Thyroid gland (tissue), 4 donors: ENCODE results near the gene LTB4R. TPM values are rescaled to one million over a fixed set of nuclear protein-coding genes. Genes with fewer than 3 reads are reported as not detected.

Experiments used
- DNase-seq, 2 donors: peaks; one replicate each; pipeline ENCODE4 v3.0.0-alpha.2; 2019
- H3K27ac ChIP-seq, 3 donors: fragments of 200-600 bp; sonication (generic); 1 replicate in 2 of 3; 2 replicates in 1 of 3; pipeline ENCODE4 v1.5.1; 2016 to 2019; ENCODE audit warnings: mild to moderate bottlenecking in 1 of 3, moderate library complexity in 1 of 3
- H3K27me3 ChIP-seq: fragments of 200-600 bp; sonication (generic); one replicate; pipeline ENCODE4 v1.5.1; 2019
- H3K36me3 ChIP-seq, 2 donors: fragments of 200-600 bp; sonication (generic); one replicate each; pipeline ENCODE4 v1.5.1; 2016 to 2019
- H3K4me1 ChIP-seq, 2 donors: fragments of 200-600 bp; sonication (generic); one replicate each; pipeline ENCODE4 v1.5.1; 2017 to 2019
- H3K4me3 ChIP-seq, 3 donors: fragments of 200-600 bp; sonication (generic); replicated peaks in 1 of 3; 1 replicate in 2 of 3; 2 replicates in 1 of 3; pipeline ENCODE4 v1.5.1; 2016; ENCODE audit warnings: mild to moderate bottlenecking in 1 of 3
- H3K9me3 ChIP-seq: fragments of 200-600 bp; sonication (generic); one replicate; pipeline ENCODE4 v1.5.1; 2017
- CTCF ChIP-seq, 6 experiments: fragments of 200-600 bp in 3 of 6; fragments of 450-650 bp in 3 of 6; sonication (generic) in 3 of 6; IDR thresholded peaks; one replicate each; pipeline ENCODE4 v1.5.1; 2016 to 2019; ENCODE audit warnings: antibody characterized with exemption in 6 of 6, mild to moderate bottlenecking in 2 of 6, inconsistent platforms in 1 of 6, moderate library complexity in 1 of 6
- POLR2A ChIP-seq, 2 donors: fragments of 450-650 bp; IDR thresholded peaks; one replicate each; pipeline ENCODE4 v1.6.1; 2017; ENCODE audit warnings: antibody characterized with exemption in 2 of 2, mild to moderate bottlenecking in 2 of 2, moderate library complexity in 1 of 2
- WGBS, 2 donors: methylation state at CpG; one replicate each; pipeline ENCODE4 v1.1.5; 2017; 5-methylcytosine and 5-hydroxymethylcytosine counted together
- intact Hi-C: fragments of 100-400 bp; cut with DNase I; formaldehyde crosslinking; loops from one replicate; pipeline ENCODE4 v1.15.1; 2023
- small RNA-seq: library from RNA; depleted of rRNA; stranded (forward); fragments of <200 nt; gene quantifications from one replicate; pipeline ENCODE3, GENCODE V24; 2016
- total RNA-seq, 4 donors: library from RNA; depleted of rRNA; stranded (reverse); fragments of >200 nt; gene quantifications; one replicate each; pipeline ENCODE4 v1.2.3, GENCODE V29; 2016

Gene LTB4R
- total RNA-seq, 4 donors from 2014 or later, result 4.2 to 7.4 (median 4.3) TPM

DNA sequence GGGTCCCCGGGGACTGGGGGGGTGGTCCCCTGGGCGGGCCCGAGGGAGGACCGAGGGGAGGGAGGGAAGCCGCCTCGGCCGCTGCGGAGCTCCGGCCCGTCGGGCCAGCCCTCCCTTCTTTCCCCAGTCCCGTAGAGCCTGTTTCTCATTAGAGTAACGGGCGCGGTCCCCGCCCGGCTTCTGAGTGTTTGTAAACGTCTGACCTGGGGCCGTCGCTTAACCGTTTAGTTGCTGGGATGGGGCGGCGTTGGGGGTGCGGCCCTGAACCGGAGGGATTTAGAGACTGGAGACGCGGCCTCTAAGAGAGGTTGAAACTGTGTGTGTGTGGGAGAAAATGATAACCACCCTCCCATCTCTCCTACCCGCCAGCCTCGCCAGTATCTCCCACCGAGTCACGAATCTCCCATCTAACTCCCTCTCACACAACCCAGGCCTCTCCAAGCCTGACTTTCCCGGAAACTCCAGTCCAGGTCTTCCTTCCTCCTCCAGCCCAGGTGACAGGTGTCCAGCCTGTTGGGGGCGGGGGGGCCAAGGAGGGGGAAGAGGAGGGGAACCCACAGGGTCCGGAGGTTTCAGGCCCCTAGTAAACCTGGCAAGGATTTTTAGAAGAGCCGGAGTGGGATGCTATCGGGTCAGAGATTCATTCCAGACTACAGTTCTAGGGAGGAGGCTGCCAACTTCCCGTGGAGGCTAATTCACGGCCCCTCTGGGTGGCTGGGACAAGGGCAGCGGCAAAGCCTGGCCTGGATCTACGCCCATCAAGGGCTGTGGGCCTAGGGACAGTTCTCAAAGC is 55.6 kb downstream of the LTB4R start:
- peak overlapping the region; percentile 24 to 80 (median 32) for H3K4me3 ChIP-seq
- WGBS, 2 donors, result 1% methylated on average over 25 to 38 of the region's 40 CpGs
- H3K9me3 ChIP-seq, result no peaks in the 10 kb centered on the region
- no peaks in the 10 kb centered on the region for H3K27me3 ChIP-seq
- DNase-seq, result peak; percentile 96 to 97
- H3K27ac ChIP-seq, result peak overlapping the region; percentile 94 to 96 (median 95)
- intact Hi-C loops, result loop anchor here (2.0 to 5.0 kb wide), 2 partner anchors 35 to 64 kb away; no protein-coding TSS in a partner anchor
- no peaks in the 10 kb centered on the region for H3K36me3 ChIP-seq
- peaks cover 17 to 19% of the 10 kb centered on the region in 2 donors for H3K4me1 ChIP-seq
- TF ChIP-seq CTCF (IDR thresholded peaks at IDR 0.05) (peak in 1 of 6 experiments; percentile 14), POLR2A (IDR thresholded peaks at IDR 0.05) (peak in 1 of 2 donors; percentile 44)

Small RNA genes lying within 50 kb of the gene (small RNA-seq; reads per million reads assigned to genes)
- gene RF00026, result not detected

Other genes with a start within 250 kb of the LTB4R start
- gene CPNE6, start 239.9 kb upstream of the LTB4R start, total RNA-seq, result under 1 TPM in 1 of 4 donors, not detected in 3; 0.29 TPM
- gene PCK2, start 217.2 kb upstream of the LTB4R start, total RNA-seq, result 10 to 100 TPM; 29.8 to 47.4 (median 39.3) TPM
- gene DCAF11, start 196.7 kb upstream of the LTB4R start, total RNA-seq, result 100 to 1,000 TPM in 3 of 4 donors, 10 to 100 TPM in 1; 90.6 to 155 (median 132) TPM
- 10 to 100 TPM in 2 of 4 donors, 1 to 10 TPM in 2; 2.1 to 11.7 (median 8.4) TPM for gene NRL, start 196.6 kb upstream of the LTB4R start, total RNA-seq
- 1 to 10 TPM in 2 of 4 donors, under 1 TPM in 1, not detected in 1; 0.63 to 3.5 (median 2.7) TPM for gene FITM1, start 180.8 kb upstream of the LTB4R start, total RNA-seq
- 100 to 1,000 TPM; 117 to 193 (median 186) TPM for gene PSME1, start 175.3 kb upstream of the LTB4R start, total RNA-seq
- 10 to 100 TPM in 3 of 4 donors, 1 to 10 TPM in 1; 8.3 to 25.5 (median 16.9) TPM for gene EMC9, start 169.9 kb upstream of the LTB4R start, total RNA-seq
- gene PSME2, start 164.9 kb upstream of the LTB4R start, total RNA-seq, result 10 to 100 TPM; 31.3 to 66.6 (median 47.5) TPM
- gene RNF31, start 164.0 kb upstream of the LTB4R start, total RNA-seq, result 100 to 1,000 TPM in 1 of 4 donors, 10 to 100 TPM in 3; 30.6 to 106 (median 67.6) TPM
- gene IRF9, start 150.2 kb upstream of the LTB4R start, total RNA-seq, result 10 to 100 TPM; 55.1 to 92.3 (median 70.0) TPM
- gene REC8, start 139.4 kb upstream of the LTB4R start, total RNA-seq, result 1 to 10 TPM; 4.1 to 7.1 (median 5.4) TPM
- gene IPO4, start 122.7 kb upstream of the LTB4R start, total RNA-seq, result 10 to 100 TPM; 28.1 to 49.0 (median 31.3) TPM
- 100 to 1,000 TPM in 3 of 4 donors, 10 to 100 TPM in 1; 92.0 to 114 (median 107) TPM for gene TM9SF1, start 116.1 kb upstream of the LTB4R start, total RNA-seq
- gene TSSK4, start 105.8 kb upstream of the LTB4R start, total RNA-seq, result not detected
- gene CHMP4A, start 98.0 kb upstream of the LTB4R start, total RNA-seq, result 10 to 100 TPM; 26.5 to 60.2 (median 46.2) TPM
- 10 to 100 TPM; 13.1 to 55.9 (median 25.4) TPM for gene MDP1, start 95.4 kb upstream of the LTB4R start, total RNA-seq
- 100 to 1,000 TPM; 149 to 317 (median 172) TPM for gene NEDD8, start 79.1 kb upstream of the LTB4R start, total RNA-seq
- 100 to 1,000 TPM in 2 of 4 donors, 10 to 100 TPM in 2; 68.8 to 237 (median 110) TPM for gene GMPR2, start 78.6 kb upstream of the LTB4R start, total RNA-seq
- 100 to 1,000 TPM in 1 of 4 donors, 10 to 100 TPM in 3; 67.3 to 101 (median 71.6) TPM for gene TINF2, start 68.9 kb upstream of the LTB4R start, total RNA-seq
- 1 to 10 TPM; 1.9 to 2.8 (median 2.0) TPM for gene TGM1, start 48.3 kb upstream of the LTB4R start, total RNA-seq
- 10 to 100 TPM; 29.8 to 44.8 (median 33.5) TPM for gene RABGGTA, start 39.9 kb upstream of the LTB4R start, total RNA-seq
- gene DHRS1, start 11.7 kb upstream of the LTB4R start, total RNA-seq, result 10 to 100 TPM; 35.2 to 59.3 (median 38.3) TPM
- 10 to 100 TPM; 16.4 to 22.3 (median 20.7) TPM for gene NOP9, start 11.7 kb upstream of the LTB4R start, total RNA-seq
- gene CIDEB, start 3.5 kb upstream of the LTB4R start, total RNA-seq, result 10 to 100 TPM in 1 of 4 donors, 1 to 10 TPM in 3; 4.6 to 13.0 (median 9.5) TPM
- gene LTB4R2, start 1.4 kb upstream of the LTB4R start, total RNA-seq, result 10 to 100 TPM in 2 of 4 donors, 1 to 10 TPM in 2; 6.8 to 18.5 (median 10.9) TPM
- gene ADCY4, start 23.6 kb downstream of the LTB4R start, total RNA-seq, result 10 to 100 TPM; 35.2 to 65.4 (median 48.8) TPM
- 10 to 100 TPM; 12.4 to 21.3 (median 18.4) TPM for gene RIPK3, start 28.5 kb downstream of the LTB4R start, total RNA-seq
- gene NFATC4, start 56.7 kb downstream of the LTB4R start, total RNA-seq, result 10 to 100 TPM; 19.4 to 41.3 (median 38.6) TPM
- gene NYNRIN, start 87.5 kb downstream of the LTB4R start, total RNA-seq, result 10 to 100 TPM; 11.7 to 19.9 (median 12.3) TPM
- 1 to 10 TPM; 1.7 to 3.4 (median 2.3) TPM for gene CBLN3, start 118.2 kb downstream of the LTB4R start, total RNA-seq
- 10 to 100 TPM; 46.9 to 75.0 (median 48.3) TPM for gene KHNYN, start 118.5 kb downstream of the LTB4R start, total RNA-seq
- 10 to 100 TPM; 35.1 to 75.6 (median 49.2) TPM for gene SDR39U1, start 131.3 kb downstream of the LTB4R start, total RNA-seq
- not detected for gene CMA1, start 196.8 kb downstream of the LTB4R start, total RNA-seq